DND-41 (cell line): Measurements from ENCODE around the gene ABCB11.

Experiments
- ATAC-seq: fragments of 200-7000 bp; cut with Tn5 transposase; 3 replicates; pipeline ENCODE4 v1.9.1; 2021; ENCODE audit warnings: low read depth; ENCODE audit not compliant: insufficient read depth
- DNase-seq: peaks from one replicate; pipeline ENCODE4 v3.0.0-alpha.2; 2020
- H2AFZ ChIP-seq: 2 replicates; pipeline ENCODE4 v1.6.0; 2012; ENCODE audit warnings: low read depth, low read length
- H3K27ac ChIP-seq: 2 replicates; pipeline ENCODE4 v1.5.1; 2012; ENCODE audit warnings: low read length, inconsistent platforms
- H3K27me3 ChIP-seq: fragments of 200-600 bp; sonication (generic); 2 replicates; pipeline ENCODE4 v1.6.0; 2012; ENCODE audit warnings: low read length, mild to moderate bottlenecking, inconsistent platforms; ENCODE audit not compliant: insufficient read depth, poor library complexity
- H3K36me3 ChIP-seq: 2 replicates; pipeline ENCODE4 v1.5.1; 2012; ENCODE audit warnings: low read length, inconsistent platforms; ENCODE audit not compliant: insufficient read depth
- H3K4me1 ChIP-seq: 2 replicates; pipeline ENCODE4 v1.5.1; 2012; ENCODE audit warnings: mild to moderate bottlenecking, low read length; ENCODE audit not compliant: insufficient read depth
- H3K4me2 ChIP-seq: 2 replicates; pipeline ENCODE4 v1.6.0; 2012; ENCODE audit warnings: mild to moderate bottlenecking, moderate library complexity, low read length, inconsistent platforms; ENCODE audit not compliant: insufficient read depth
- H3K4me3 ChIP-seq, 2 experiments: fragments of 200-600 bp in 1 of 2; shearing (Covaris generic) in 1 of 2; 2 replicates each; pipeline ENCODE4 v1.5.1; 2012 to 2016; ENCODE audit warnings: inconsistent platforms in 2 of 2, low read length in 2 of 2, mild to moderate bottlenecking in 2 of 2, low read depth in 1 of 2, moderate library complexity in 1 of 2
- H3K79me2 ChIP-seq: 2 replicates; pipeline ENCODE4 v1.6.0; 2012; ENCODE audit warnings: low read length, inconsistent platforms; ENCODE audit not compliant: insufficient read depth
- H3K9ac ChIP-seq: 2 replicates; pipeline ENCODE4 v1.6.0; 2012; ENCODE audit warnings: low read depth, mild to moderate bottlenecking, inconsistent platforms, low read length, moderate library complexity
- H3K9me3 ChIP-seq: 2 replicates; pipeline ENCODE4 v1.5.1; 2012; ENCODE audit warnings: low read length, moderate library complexity, mild to moderate bottlenecking, inconsistent platforms; ENCODE audit not compliant: insufficient read depth, severe bottlenecking
- H4K20me1 ChIP-seq: 2 replicates; pipeline ENCODE4 v1.6.0; 2012; ENCODE audit warnings: low read length; ENCODE audit not compliant: insufficient read depth
- EZH2 ChIP-seq: IDR thresholded peaks from 3 replicates; pipeline ENCODE4 v1.6.1; 2012; ENCODE audit warnings: borderline replicate concordance, low read depth, mild to moderate bottlenecking, moderate library complexity, low read length, inconsistent platforms; ENCODE audit not compliant: severe bottlenecking
- TF ChIP-seq, protein P1 (sequence below): IDR thresholded peaks from 2 replicates; pipeline ENCODE4 v1.5.1; 2012; ENCODE audit warnings: borderline replicate concordance, low read length, moderate library complexity, mild to moderate bottlenecking; ENCODE audit not compliant: poor library complexity, severe bottlenecking; ENCODE audit errors: extremely low read depth

ABCB11 gene

GRCh38 chr2:169006665-169007064, 24.5 kb downstream of the ABCB11 start:
- H3K9ac ChIP-seq, result no peak overlapping the region
- TF ChIP-seq, protein P1, sequence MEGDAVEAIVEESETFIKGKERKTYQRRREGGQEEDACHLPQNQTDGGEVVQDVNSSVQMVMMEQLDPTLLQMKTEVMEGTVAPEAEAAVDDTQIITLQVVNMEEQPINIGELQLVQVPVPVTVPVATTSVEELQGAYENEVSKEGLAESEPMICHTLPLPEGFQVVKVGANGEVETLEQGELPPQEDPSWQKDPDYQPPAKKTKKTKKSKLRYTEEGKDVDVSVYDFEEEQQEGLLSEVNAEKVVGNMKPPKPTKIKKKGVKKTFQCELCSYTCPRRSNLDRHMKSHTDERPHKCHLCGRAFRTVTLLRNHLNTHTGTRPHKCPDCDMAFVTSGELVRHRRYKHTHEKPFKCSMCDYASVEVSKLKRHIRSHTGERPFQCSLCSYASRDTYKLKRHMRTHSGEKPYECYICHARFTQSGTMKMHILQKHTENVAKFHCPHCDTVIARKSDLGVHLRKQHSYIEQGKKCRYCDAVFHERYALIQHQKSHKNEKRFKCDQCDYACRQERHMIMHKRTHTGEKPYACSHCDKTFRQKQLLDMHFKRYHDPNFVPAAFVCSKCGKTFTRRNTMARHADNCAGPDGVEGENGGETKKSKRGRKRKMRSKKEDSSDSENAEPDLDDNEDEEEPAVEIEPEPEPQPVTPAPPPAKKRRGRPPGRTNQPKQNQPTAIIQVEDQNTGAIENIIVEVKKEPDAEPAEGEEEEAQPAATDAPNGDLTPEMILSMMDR, result no peak
- TF ChIP-seq EZH2, result no peak

DNA sequence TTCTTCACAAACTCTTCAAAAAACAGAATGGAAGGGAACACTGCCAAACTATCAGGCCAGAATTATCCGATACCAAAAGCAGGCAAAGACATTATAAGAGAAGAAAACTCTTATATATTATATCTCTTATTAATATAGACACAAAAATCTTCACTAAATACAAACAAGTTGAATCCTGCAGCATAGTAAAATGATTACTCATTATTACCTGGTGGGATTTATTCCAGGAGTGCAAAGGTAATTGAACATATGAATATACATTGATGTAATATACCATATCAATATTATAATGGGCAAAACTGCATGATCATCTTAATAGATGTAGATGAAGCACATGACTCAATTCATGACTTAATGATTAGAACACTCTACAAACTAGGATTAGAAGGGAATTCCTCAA, 25.1 kb downstream of the ABCB11 start:
- Histone ChIP-seq H3K27me3 (no peaks in the 10 kb centered on the region), H3K4me2 (no peak overlapping the region), H3K36me3 (no peaks in the 10 kb centered on the region), H4K20me1 (no peaks in the 10 kb centered on the region), H3K9ac (no peak overlapping the region), H2AFZ (no peak overlapping the region), H3K9me3 (no peaks in the 10 kb centered on the region), H3K79me2 (no peaks in the 10 kb centered on the region), H3K27ac (no peak overlapping the region), H3K4me1 (no peaks in the 10 kb centered on the region), H3K4me3 (no peak overlapping the region)
- no peak for ATAC-seq
- TF ChIP-seq, protein P1, result no peak
- no peak for TF ChIP-seq EZH2
- DNase-seq, result no peak

More at GRCh38 chr2:169006665-169007064, 24.5 kb downstream of the ABCB11 start:
- Histone ChIP-seq H3K4me3 (no peak overlapping the region), H3K79me2 (no peaks in the 10 kb centered on the region), H3K4me1 (no peaks in the 10 kb centered on the region), H4K20me1 (no peaks in the 10 kb centered on the region), H3K36me3 (no peaks in the 10 kb centered on the region), H3K27ac (no peak overlapping the region), H3K9me3 (no peaks in the 10 kb centered on the region), H3K27me3 (no peaks in the 10 kb centered on the region), H2AFZ (no peak overlapping the region), H3K4me2 (no peak overlapping the region)
- no peak for DNase-seq
- ATAC-seq, result no peak

- no peaks in the 10 kb centered on the region for H3K79me2 ChIP-seq
- H3K4me3 ChIP-seq, result no peak overlapping the region
- H2AFZ ChIP-seq, result no peak overlapping the region
- DNase-seq (no peak), ATAC-seq (no peak)
- no peaks in the 10 kb centered on the region for H3K4me1 ChIP-seq
- no peak overlapping the region for H3K4me2 ChIP-seq
- no peak overlapping the region for H3K9ac ChIP-seq
- no peaks in the 10 kb centered on the region for H3K27me3 ChIP-seq
- no peaks in the 10 kb centered on the region for H3K36me3 ChIP-seq
- H3K27ac ChIP-seq, result no peak overlapping the region
- no peaks in the 10 kb centered on the region for H4K20me1 ChIP-seq
- no peaks in the 10 kb centered on the region for H3K9me3 ChIP-seq
- TF ChIP-seq, protein P1, result no peak
- no peak for TF ChIP-seq EZH2
Observed at GRCh38 chr2:169005080-169005598, 26.0 kb downstream of the ABCB11 start.
